ENCODE measurements around the gene NYNRIN.

- TF ChIP-seq CTCF (IDR thresholded peaks at IDR 0.05) (peak in 2 of 3 experiments; percentile 3 to 23), EP300 (IDR thresholded peaks at IDR 0.05) (no peak), POLR2A (IDR thresholded peaks at IDR 0.05; ENCODE audit: low read depth) (peak; percentile 20), POLR2AphosphoS5 (IDR thresholded peaks at IDR 0.05) (peak; percentile 99)
Measured at GRCh38 chr14:24442240-24443052, 43.6 kb downstream of the NYNRIN start, which contains the start of gene SDR39U1.

All from esophagus muscularis mucosa (tissue), 4 donors.